ENCODE data around the gene DYRK4. TPM values are rescaled to one million over a fixed set of nuclear protein-coding genes. Genes with fewer than 3 reads are reported as not detected.

DYRK4 gene
- total and polyA plus RNA-seq, 2 of the 8 experiments (the other 6 are each of a cell fraction or from before 2014, with no cell fraction given), result 10.5 to 11.4 TPM

GRCh38 chr12:4535871-4536270, 26.1 kb upstream of the DYRK4 start (continued):
- TF ChIP-seq USF2 (IDR thresholded peaks at IDR 0.05; ENCODE audit: low read length) (no peak), TAF1 (IDR thresholded peaks at IDR 0.05; ENCODE audit: low read depth, low read length) (no peak), ASH2L (IDR thresholded peaks at IDR 0.05; ENCODE audit: low read length) (no peak), SIX5 (IDR thresholded peaks at IDR 0.05; ENCODE audit: low read depth, low read length) (no peak), CTCF (IDR thresholded peaks at IDR 0.05; ENCODE audit: control extremely low read depth in 1 of 3, insufficient read depth in 1 of 3, low read depth in 1 of 3, low read length in 3 of 3) (no peak), HDAC2 (IDR thresholded peaks at IDR 0.05; ENCODE audit: borderline replicate concordance in 1 of 2, low read depth in 2 of 2, low read length in 2 of 2) (no peak), JUND (IDR thresholded peaks at IDR 0.05; ENCODE audit: low read length) (no peak)

Measured in H1 (cell line).